Measurements from ENCODE around the gene ADPRM.

GRCh38 chr17:10664571-10664970 is 32.8 kb upstream of the ADPRM start:
- TF ChIP-seq CTCF (conservative IDR thresholded peaks at IDR 0.05 in 1 of 2, IDR thresholded peaks at IDR 0.05 in 1 of 2; ENCODE audit: extremely low read depth in 1 of 2, insufficient read depth in 1 of 2, low read depth in 1 of 2, low read length in 2 of 2) (no peak), EZH2 (IDR thresholded peaks at IDR 0.05; ENCODE audit: borderline replicate concordance, low read length) (no peak)
